HepG2 (cell line): ENCODE measurements around the gene BHLHE23. TPM values are rescaled to one million over a fixed set of nuclear protein-coding genes. Genes with fewer than 3 reads are reported as not detected.

Source experiments
- ATF6 ChIP-seq: sonication (generic); formaldehyde crosslinking; conservative IDR thresholded peaks from 2 replicates; pipeline ENCODE4 v1.4.0; 2020; ENCODE audit warnings: missing genetic modification reagents
- FLYWCH1 ChIP-seq: sonication (generic); formaldehyde crosslinking; IDR thresholded peaks from 2 replicates; pipeline ENCODE4 v1.8.1; 2023; ENCODE audit warnings: mild to moderate bottlenecking, missing genetic modification reagents
- HES4 ChIP-seq: sonication (generic); formaldehyde crosslinking; IDR thresholded peaks from 2 replicates; pipeline ENCODE4 v1.9.0; 2021; ENCODE audit warnings: mild to moderate bottlenecking, missing genetic modification reagents, borderline replicate concordance
- IKZF1 ChIP-seq: fragments of 450-650 bp; IDR thresholded peaks from 2 replicates; pipeline ENCODE4 v1.7.1; 2016
- KDM5B ChIP-seq: sonication (generic); formaldehyde crosslinking; IDR thresholded peaks from 2 replicates; pipeline ENCODE4 v1.4.0; 2020; ENCODE audit warnings: missing genetic modification reagents, mild to moderate bottlenecking, borderline replicate concordance
- KLF6 ChIP-seq: IDR thresholded peaks from 2 replicates; pipeline ENCODE4 v1.8.0; 2016; ENCODE audit warnings: missing biosample characterization, missing genetic modification reagents
- MXD1 ChIP-seq: sonication (generic); formaldehyde crosslinking; IDR thresholded peaks from 2 replicates; pipeline ENCODE4 v1.4.0; 2020; ENCODE audit warnings: mild to moderate bottlenecking, missing genetic modification reagents
- MXI1 ChIP-seq: IDR thresholded peaks from 3 replicates; pipeline ENCODE4 v1.6.1; 2012; ENCODE audit warnings: low read depth, low read length, inconsistent platforms, borderline replicate concordance
- NCOA5 ChIP-seq: sonication (generic); formaldehyde crosslinking; IDR thresholded peaks from 2 replicates; pipeline ENCODE4 v1.4.0; 2020; ENCODE audit warnings: missing genetic modification reagents
- NR0B2 ChIP-seq: sonication (generic); formaldehyde crosslinking; IDR thresholded peaks from 2 replicates; pipeline ENCODE4 v1.4.0; 2020; ENCODE audit warnings: mild to moderate bottlenecking, missing genetic modification reagents
- RXRA ChIP-seq: sonication (generic); formaldehyde crosslinking; IDR thresholded peaks from 2 replicates; pipeline ENCODE4 v1.5.1; 2020; ENCODE audit warnings: missing genetic modification reagents
- SIN3A ChIP-seq: IDR thresholded peaks from 2 replicates; pipeline ENCODE4 v1.6.1; 2011; ENCODE audit warnings: low read depth, mild to moderate bottlenecking, control low read depth, low read length, borderline replicate concordance
- SKI ChIP-seq: fragments of 450-650 bp; IDR thresholded peaks from one replicate; pipeline ENCODE4 v1.6.1; 2018; ENCODE audit warnings: mild to moderate bottlenecking; ENCODE audit not compliant: partially characterized antibody
- SYNCRIP ChIP-seq: fragments of 200-400 bp; formaldehyde crosslinking; IDR thresholded peaks from 2 replicates; pipeline ENCODE4 v1.6.1; 2018; ENCODE audit warnings: mild to moderate bottlenecking, low read depth, low read length; ENCODE audit not compliant: insufficient read depth
- ZC3H4 ChIP-seq: sonication (generic); formaldehyde crosslinking; IDR thresholded peaks from 2 replicates; pipeline ENCODE4 v1.4.0; 2020; ENCODE audit warnings: missing genetic modification reagents, borderline replicate concordance
- ZNF337 ChIP-seq: sonication (generic); formaldehyde crosslinking; IDR thresholded peaks from 2 replicates; pipeline ENCODE4 v1.5.1; 2020; ENCODE audit warnings: missing genetic modification reagents, low read depth, mild to moderate bottlenecking, borderline replicate concordance
- ZNF367 ChIP-seq: sonication (generic); formaldehyde crosslinking; IDR thresholded peaks from 2 replicates; pipeline ENCODE4 v1.4.0; 2020; ENCODE audit warnings: missing genetic modification reagents, borderline replicate concordance
- ZNF737 ChIP-seq: sonication (generic); formaldehyde crosslinking; IDR thresholded peaks from 2 replicates; pipeline ENCODE4 v1.5.0; 2020; ENCODE audit warnings: missing genetic modification reagents, mild to moderate bottlenecking, borderline replicate concordance
- polyA plus RNA-seq, 8 experiments: library from polyadenylated mRNA; depleted of rRNA in 3 of 8; stranded (reverse) in 7 of 8; unstranded in 1 of 8; fragments of >200 nt; fragmentation: Illumina TruSeq in 4 of 8; extraction: Trizol in 4 of 8; gene quantifications; 2 replicates each; pipeline versions ENCODE4 v1.2.1 to v1.2.3, GENCODE V29; 2011 to 2016; ENCODE audit warnings: low read depth in 4 of 8, missing spikeins in 1 of 8, mixed read lengths in 1 of 8; ENCODE audit not compliant: insufficient read depth in 1 of 8
- total RNA-seq, 5 experiments: library from RNA; depleted of rRNA; stranded (reverse); fragments of >200 nt; fragmentation: Illumina TruSeq; extraction: Trizol; gene quantifications; 2 replicates each; pipeline ENCODE4 v1.2.3, GENCODE V29; 2016; ENCODE audit warnings: low read depth in 1 of 5
- TF ChIP-seq, protein P1 (sequence below): sonication (generic); formaldehyde crosslinking; IDR thresholded peaks from 2 replicates; pipeline ENCODE4 v1.5.1; 2020; ENCODE audit warnings: mild to moderate bottlenecking, missing genetic modification reagents

The BHLHE23 gene
- total and polyA plus RNA-seq, 2 of the 13 experiments (the other 11 are each of a cell fraction or from before 2014, with no cell fraction given), result not detected

- TF ChIP-seq NCOA5 (CRISPR knock-in tag) (no peak), MXI1 (no peak), SIN3A (0 out of 2 replicates have a peak, but pooled peaks have one; percentile 27), ATF6 (CRISPR knock-in tag) (no peak), ZNF367 (CRISPR knock-in tag) (no peak), SKI (no peak), ZC3H4 (CRISPR knock-in tag) (peak; percentile 63; the same call in 1 of the 2 replicates), NR0B2 (CRISPR knock-in tag) (no peak), KLF6 (CRISPR knock-in tag) (no peak), ZNF737 (CRISPR knock-in tag) (0 out of 2 replicates have a peak, but pooled peaks have one; percentile 27), SYNCRIP (no peak), IKZF1 (no peak), ZNF337 (CRISPR knock-in tag) (no peak), KDM5B (no peak), MXD1 (CRISPR knock-in tag) (no peak), RXRA (peak; percentile 16; the same call in 1 of the 2 replicates), FLYWCH1 (CRISPR knock-in tag) (no peak), HES4 (no peak)
- TF ChIP-seq, protein P1, sequence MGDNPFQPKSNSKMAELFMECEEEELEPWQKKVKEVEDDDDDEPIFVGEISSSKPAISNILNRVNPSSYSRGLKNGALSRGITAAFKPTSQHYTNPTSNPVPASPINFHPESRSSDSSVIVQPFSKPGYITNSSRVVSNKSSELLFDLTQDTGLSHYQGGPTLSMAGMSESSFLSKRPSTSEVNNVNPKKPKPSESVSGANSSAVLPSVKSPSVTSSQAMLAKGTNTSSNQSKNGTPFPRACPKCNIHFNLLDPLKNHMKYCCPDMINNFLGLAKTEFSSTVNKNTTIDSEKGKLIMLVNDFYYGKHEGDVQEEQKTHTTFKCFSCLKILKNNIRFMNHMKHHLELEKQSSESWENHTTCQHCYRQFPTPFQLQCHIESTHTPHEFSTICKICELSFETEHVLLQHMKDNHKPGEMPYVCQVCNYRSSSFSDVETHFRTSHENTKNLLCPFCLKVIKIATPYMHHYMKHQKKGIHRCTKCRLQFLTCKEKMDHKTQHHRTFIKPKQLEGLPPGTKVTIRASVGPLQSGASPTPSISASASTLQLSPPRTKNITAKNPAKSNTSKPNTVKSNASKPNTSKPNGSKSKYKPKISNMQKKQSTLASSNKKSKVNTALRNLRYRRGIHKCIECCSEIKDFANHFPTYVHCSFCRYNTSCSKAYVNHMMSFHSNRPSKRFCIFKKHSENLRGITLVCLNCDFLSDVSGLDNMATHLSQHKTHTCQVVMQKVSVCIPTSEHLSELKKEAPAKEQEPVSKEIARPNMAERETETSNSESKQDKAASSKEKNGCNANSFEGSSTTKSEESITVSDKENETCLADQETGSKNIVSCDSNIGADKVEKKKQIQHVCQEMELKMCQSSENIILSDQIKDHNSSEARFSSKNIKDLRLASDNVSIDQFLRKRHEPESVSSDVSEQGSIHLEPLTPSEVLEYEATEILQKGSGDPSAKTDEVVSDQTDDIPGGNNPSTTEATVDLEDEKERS (CRISPR knock-in tag), result peak; percentile 67
These were observed 36.8 kb downstream of the BHLHE23 start (continued) for GRCh38 chr20:62969939-62970306.
